ENCODE results near the gene CNTFR. TPM values are rescaled to one million over a fixed set of nuclear protein-coding genes. Genes with fewer than 3 reads are reported as not detected.

CNTFR gene
- total and polyA plus RNA-seq, 2 of the 8 experiments (the other 6 are each of a cell fraction or from before 2014, with no cell fraction given): 1.2 to 4.2 TPM

DNA sequence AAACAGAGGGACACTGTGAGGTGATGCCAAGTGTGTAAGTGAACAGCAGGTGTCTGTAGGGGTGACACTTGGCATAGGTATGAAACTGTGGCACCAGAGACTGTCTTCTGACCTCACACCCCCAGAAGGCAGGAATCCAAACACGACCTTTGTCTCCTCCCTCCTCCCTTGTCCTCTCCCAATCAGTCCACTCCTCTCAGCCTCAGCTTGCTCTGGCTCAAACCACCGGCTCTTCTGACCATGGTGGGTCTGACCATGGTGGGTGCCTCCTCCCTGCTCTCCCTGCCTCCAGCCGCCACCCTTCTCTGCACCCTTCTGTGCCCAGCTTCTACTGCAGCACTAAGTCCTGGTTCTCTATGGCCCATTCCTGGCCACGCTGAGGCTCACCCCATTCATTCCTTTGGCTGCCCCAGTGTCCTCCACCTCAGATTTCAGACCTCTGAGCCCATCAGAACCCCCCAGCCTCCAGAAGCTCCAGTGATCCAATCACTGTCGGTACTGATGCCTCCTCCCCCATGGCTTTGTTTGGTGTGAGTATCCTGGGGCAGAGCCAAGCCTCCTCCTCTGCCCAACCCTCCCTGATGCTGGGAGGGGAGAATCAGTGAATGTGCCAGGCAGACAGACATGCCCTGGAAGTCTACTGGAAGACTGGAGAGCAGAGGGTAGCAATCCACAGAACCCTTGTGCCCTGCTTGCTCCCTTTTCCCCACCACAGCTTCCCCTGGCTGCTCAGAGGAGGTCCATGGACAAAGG is 41.1 kb upstream of the CNTFR start:
- peaks cover 2% of the 10 kb centered on the region; the same call in 1 of the 2 replicates for H3K79me1 ChIP-seq (ENCODE audit: low read depth, low read length)
- H2AFZ ChIP-seq (ENCODE audit: low read length): no peak overlapping the region
- WGBS, 2 experiments (ENCODE audit: extremely low coverage in 1 of 2, insufficient coverage in 1 of 2, insufficient read length in 1 of 2, insufficient replicate concordance in 2 of 2, low coverage in 1 of 2, low lambda C conversion rate in 2 of 2, missing lambda C conversion rate in 1 of 2): 64% methylated on average over 5 of the region's 5 CpGs; no CpG with 5 or more reads in 1 of the 2 experiments
- no peaks in the 10 kb centered on the region for H3K9me3 ChIP-seq (ENCODE audit: insufficient read depth in 2 of 2, low read depth in 1 of 2, low read length in 1 of 2)
- H3K23me2 ChIP-seq (ENCODE audit: low read depth, low read length): peaks cover 9% of the 10 kb centered on the region
- ChIA-PET POLR2A (ENCODE audit: partially characterized antibody) (interaction anchor here (1.0 to 11.3 kb wide), 2 partner anchors 14 to 21 kb away, joined by 3 to 127 read pairs; partner anchors contain the start of genes GALT and IL11RA), CTCF (ENCODE audit: partially characterized antibody) (interaction anchor here (1.0 to 18.5 kb wide), 9 partner anchors 11 to 255 kb away, joined by 3 to 401 read pairs (median 4); partner anchors contain the start of genes DCTN3, GALT and RPP25L)
- FAIRE-seq (no peak), DNase-seq (ENCODE audit: low read depth in 1 of 2, low spot score in 2 of 2) (no peak)
- no peak overlapping the region for H3K23ac ChIP-seq (ENCODE audit: insufficient read length)
- no peaks in the 10 kb centered on the region for H3K79me2 ChIP-seq (ENCODE audit: control insufficient read depth in 1 of 2, insufficient read depth in 2 of 2, low read length in 2 of 2)
- no peak overlapping the region for H2BK12ac ChIP-seq (ENCODE audit: low read depth, low read length)
- no peak overlapping the region for H4K5ac ChIP-seq (ENCODE audit: insufficient read length, low read depth, low read length)
- no peak overlapping the region for H2BK20ac ChIP-seq (ENCODE audit: low read length)
- peaks cover 0 to 9% of the 10 kb centered on the region in 2 experiments for H4K20me1 ChIP-seq (replicated peaks in 1 of 2; ENCODE audit: control insufficient read depth in 1 of 2, insufficient read depth in 2 of 2, low read length in 2 of 2)
- H3K4me3 ChIP-seq (ENCODE audit: extremely low read depth in 1 of 4, insufficient read depth in 2 of 4, low read depth in 3 of 4, low read length in 4 of 4): no peak overlapping the region
- H3K4ac ChIP-seq (replicated peaks; ENCODE audit: insufficient read length, low read depth, low read length): no peak overlapping the region
- peaks cover 44 to 58% (median 57%) of the 10 kb centered on the region in 4 experiments for H3K27me3 ChIP-seq (replicated peaks in 1 of 4; ENCODE audit: control insufficient read depth in 3 of 4, extremely low read depth in 1 of 4, insufficient read depth in 3 of 4, low read length in 3 of 4)
- peaks cover 0 to 13% (median 4%) of the 10 kb centered on the region in 4 experiments; a peak in 6 of 7 replicates for H3K4me1 ChIP-seq (replicated peaks in 1 of 4; ENCODE audit: control insufficient read depth in 3 of 4, insufficient read depth in 4 of 4, low read length in 3 of 4)
- no peak overlapping the region for H3K27ac ChIP-seq (ENCODE audit: low read depth, low read length)
- no peak overlapping the region for H2BK120ac ChIP-seq (replicated peaks; ENCODE audit: low read depth, low read length)
- no peak overlapping the region for H3K56ac ChIP-seq (replicated peaks; ENCODE audit: insufficient read length, low read depth, low read length)
- no peak overlapping the region for H2BK5ac ChIP-seq (ENCODE audit: low read depth, low read length)
- peaks cover 0 to 6% (median 2%) of the 10 kb centered on the region in 4 experiments; a peak in 3 of 8 replicates for H3K36me3 ChIP-seq (ENCODE audit: control insufficient read depth in 2 of 4, insufficient read depth in 4 of 4, low read length in 3 of 4)
- no peak overlapping the region for H4K91ac ChIP-seq (replicated peaks; ENCODE audit: insufficient read length, low read length)
- H3K18ac ChIP-seq (ENCODE audit: extremely low read depth, low read length): no peak overlapping the region
- no peak overlapping the region for H4K8ac ChIP-seq (ENCODE audit: extremely low read depth, insufficient read depth, low read length)
- H3K14ac ChIP-seq (ENCODE audit: insufficient read length): no peak overlapping the region
- no peak overlapping the region; the same call in 1 of the 2 replicates for H2AK5ac ChIP-seq (ENCODE audit: low read depth, low read length)
- no peak overlapping the region for H3K9ac ChIP-seq (replicated peaks in 1 of 4; ENCODE audit: extremely low read depth in 1 of 4, low read depth in 3 of 4, low read length in 3 of 4)
- no peak overlapping the region for H3K4me2 ChIP-seq (ENCODE audit: insufficient read depth in 1 of 2, low read depth in 2 of 2, low read length in 2 of 2)
- H2BK15ac ChIP-seq (ENCODE audit: low read length): no peak overlapping the region
- TF ChIP-seq SP2 (IDR thresholded peaks at IDR 0.05; ENCODE audit: low read length): no peak
- no peak for TF ChIP-seq MAFK (IDR thresholded peaks at IDR 0.05; ENCODE audit: low read depth, low read length)
- no peak for TF ChIP-seq PHF8 (conservative IDR thresholded peaks at IDR 0.05; ENCODE audit: low read depth, low read length)
- no peak for TF ChIP-seq EGR1 (IDR thresholded peaks at IDR 0.05; ENCODE audit: borderline replicate concordance, low read depth, low read length)
- no peak for TF ChIP-seq CEBPB (IDR thresholded peaks at IDR 0.05; ENCODE audit: low read depth, low read length)

Data from H1 (cell line).